Activated naive CD8-positive, alpha-beta T cell treated with anti-CD3 and anti-CD28 coated beads for 36 hours (primary cell): ENCODE measurements around the gene NR2E1. TPM values are rescaled to one million over a fixed set of nuclear protein-coding genes. Genes with fewer than 3 reads are reported as not detected.

Experiments used
- DNase-seq: peaks from one replicate; pipeline ENCODE4 v3.0.0; 2021
- H3K27ac Mint-ChIP-seq: one replicate; pipeline ENCODE4 v1.8.0; 2022; ENCODE audit warnings: mild to moderate bottlenecking, moderate library complexity, mixed read lengths
- H3K27me3 Mint-ChIP-seq: one replicate; pipeline ENCODE4 v1.8.0; 2022; ENCODE audit warnings: mild to moderate bottlenecking, mixed read lengths
- H3K36me3 Mint-ChIP-seq: one replicate; pipeline ENCODE4 v1.8.0; 2021; ENCODE audit warnings: mild to moderate bottlenecking, mixed read lengths
- H3K4me1 Mint-ChIP-seq: one replicate; pipeline ENCODE4 v1.8.0; 2021; ENCODE audit warnings: mixed read lengths
- H3K4me3 Mint-ChIP-seq: one replicate; pipeline ENCODE4 v1.8.0; 2022; ENCODE audit warnings: mild to moderate bottlenecking, moderate library complexity, mixed read lengths
- H3K9me3 Mint-ChIP-seq: one replicate; pipeline ENCODE4 v1.8.0; 2022; ENCODE audit warnings: mixed read lengths
- total RNA-seq, 2 experiments: library from RNA; stranded (reverse); gene quantifications; one replicate each; pipeline ENCODE4 v1.2.3, GENCODE V29; 2021

NR2E1 gene
- total RNA-seq, 2 experiments from 2014 or later, result not detected

- Mint-ChIP-seq H3K4me1 (peaks cover 14% of the 10 kb centered on the region), H3K4me3 (peak overlapping the region; percentile 81)
Observed at GRCh38 chr6:108132863-108133262, 33.0 kb upstream of the NR2E1 start.

GRCh38 chr6:108133594-108134179 lies 32.1 kb upstream of the NR2E1 start:
- peaks cover 14% of the 10 kb centered on the region for H3K4me1 Mint-ChIP-seq
- peaks cover 90% of the 10 kb centered on the region for H3K27me3 Mint-ChIP-seq
- peak; percentile 42 for DNase-seq
- H3K36me3 Mint-ChIP-seq, result no peaks in the 10 kb centered on the region
- no peaks in the 10 kb centered on the region for H3K9me3 Mint-ChIP-seq
- H3K4me3 Mint-ChIP-seq, result peak overlapping the region; percentile 81
- H3K27ac Mint-ChIP-seq, result no peak overlapping the region

More at GRCh38 chr6:108132863-108133262, 33.0 kb upstream of the NR2E1 start:
- Mint-ChIP-seq H3K27ac (no peak overlapping the region), H3K9me3 (no peaks in the 10 kb centered on the region), H3K27me3 (peaks cover 89% of the 10 kb centered on the region), H3K36me3 (no peaks in the 10 kb centered on the region)
- no peak for DNase-seq

- peak overlapping the region; percentile 33 for H3K4me3 Mint-ChIP-seq
- H3K4me1 Mint-ChIP-seq, result peaks cover 14% of the 10 kb centered on the region
- peaks cover 88% of the 10 kb centered on the region for H3K27me3 Mint-ChIP-seq
- no peak for DNase-seq
- no peaks in the 10 kb centered on the region for H3K36me3 Mint-ChIP-seq
- no peak overlapping the region for H3K27ac Mint-ChIP-seq
- H3K9me3 Mint-ChIP-seq, result no peaks in the 10 kb centered on the region
Observed at GRCh38 chr6:108134213-108134970, 31.4 kb upstream of the NR2E1 start.

- no peak overlapping the region for H3K4me3 Mint-ChIP-seq
- H3K4me1 Mint-ChIP-seq, result no peaks in the 10 kb centered on the region
- H3K27me3 Mint-ChIP-seq, result peaks cover 66% of the 10 kb centered on the region
Observed at GRCh38 chr6:108142240-108142639, 23.6 kb upstream of the NR2E1 start.

DNA sequence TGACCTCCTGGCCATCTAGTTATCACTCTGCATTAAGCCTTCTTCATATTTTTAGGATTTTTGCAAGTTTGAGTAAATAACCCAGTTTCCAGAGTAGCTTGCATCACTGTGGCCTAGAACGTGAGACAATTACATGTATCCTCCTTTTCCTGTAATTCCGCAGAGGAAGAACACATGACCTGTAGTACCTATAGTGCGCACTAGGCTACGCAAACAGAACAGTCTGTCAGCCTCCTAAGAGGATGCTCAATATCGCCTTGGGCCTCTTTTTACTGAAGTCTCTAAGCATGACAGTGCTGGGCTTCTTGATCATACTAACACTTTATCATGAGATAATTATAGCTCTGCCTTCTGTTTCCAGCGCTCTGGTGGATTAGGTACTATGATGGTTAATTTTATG lies 20.2 kb upstream of the NR2E1 start:
- no peak overlapping the region for H3K27ac Mint-ChIP-seq
- H3K27me3 Mint-ChIP-seq, result peaks cover 66% of the 10 kb centered on the region
- no peaks in the 10 kb centered on the region for H3K4me1 Mint-ChIP-seq

More at GRCh38 chr6:108142240-108142639, 23.6 kb upstream of the NR2E1 start:
- no peaks in the 10 kb centered on the region for H3K9me3 Mint-ChIP-seq
- H3K27ac Mint-ChIP-seq, result no peak overlapping the region
- DNase-seq, result no peak
- H3K36me3 Mint-ChIP-seq, result no peaks in the 10 kb centered on the region

GRCh38 chr6:108152446-108152845 lies 13.4 kb upstream of the NR2E1 start:
- Mint-ChIP-seq H3K4me3 (no peak overlapping the region), H3K27ac (no peak overlapping the region), H3K4me1 (peaks cover 5% of the 10 kb centered on the region), H3K27me3 (peaks cover 88% of the 10 kb centered on the region), H3K9me3 (no peaks in the 10 kb centered on the region), H3K36me3 (no peaks in the 10 kb centered on the region)
- DNase-seq, result no peak

More for the DNA sequence above, 20.2 kb upstream of the NR2E1 start:
- no peak for DNase-seq
- no peak overlapping the region for H3K4me3 Mint-ChIP-seq
- H3K9me3 Mint-ChIP-seq, result no peaks in the 10 kb centered on the region
- no peaks in the 10 kb centered on the region for H3K36me3 Mint-ChIP-seq

GRCh38 chr6:108156180-108156937 lies 9.5 kb upstream of the NR2E1 start:
- Mint-ChIP-seq H3K27ac (no peak overlapping the region), H3K27me3 (peaks cover 95% of the 10 kb centered on the region), H3K9me3 (no peaks in the 10 kb centered on the region), H3K4me1 (peaks cover 14% of the 10 kb centered on the region), H3K36me3 (peaks cover 3% of the 10 kb centered on the region), H3K4me3 (no peak overlapping the region)
- no peak for DNase-seq

DNA sequence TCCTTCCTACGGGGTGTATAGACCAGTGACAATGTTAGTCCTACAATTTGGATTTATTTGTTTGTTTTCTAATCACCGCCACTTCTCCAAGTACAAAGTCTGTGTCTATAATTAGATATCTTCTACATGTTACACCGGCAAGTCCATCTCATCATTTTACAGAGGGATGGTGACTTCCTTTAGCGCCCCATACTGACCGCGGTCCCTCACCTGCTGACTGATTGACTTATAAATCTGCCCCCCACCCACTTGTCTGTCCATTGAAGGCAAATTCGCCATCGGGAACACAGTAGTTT lies 8.9 kb upstream of the NR2E1 start:
- peaks cover 3% of the 10 kb centered on the region for H3K36me3 Mint-ChIP-seq
- no peak for DNase-seq
- peak overlapping the region; percentile 40 for H3K4me3 Mint-ChIP-seq
- peaks cover 14% of the 10 kb centered on the region for H3K4me1 Mint-ChIP-seq
- H3K27ac Mint-ChIP-seq, result no peak overlapping the region
- H3K9me3 Mint-ChIP-seq, result no peaks in the 10 kb centered on the region
- H3K27me3 Mint-ChIP-seq, result peaks cover 97% of the 10 kb centered on the region

GRCh38 chr6:108157234-108157980 lies 8.4 kb upstream of the NR2E1 start:
- no peak overlapping the region for H3K27ac Mint-ChIP-seq
- DNase-seq, result no peak
- H3K4me3 Mint-ChIP-seq, result peak overlapping the region; percentile 40
- H3K4me1 Mint-ChIP-seq, result peaks cover 14% of the 10 kb centered on the region
- H3K9me3 Mint-ChIP-seq, result no peaks in the 10 kb centered on the region
- peaks cover 3% of the 10 kb centered on the region for H3K36me3 Mint-ChIP-seq
- peaks cover 98% of the 10 kb centered on the region for H3K27me3 Mint-ChIP-seq

DNA sequence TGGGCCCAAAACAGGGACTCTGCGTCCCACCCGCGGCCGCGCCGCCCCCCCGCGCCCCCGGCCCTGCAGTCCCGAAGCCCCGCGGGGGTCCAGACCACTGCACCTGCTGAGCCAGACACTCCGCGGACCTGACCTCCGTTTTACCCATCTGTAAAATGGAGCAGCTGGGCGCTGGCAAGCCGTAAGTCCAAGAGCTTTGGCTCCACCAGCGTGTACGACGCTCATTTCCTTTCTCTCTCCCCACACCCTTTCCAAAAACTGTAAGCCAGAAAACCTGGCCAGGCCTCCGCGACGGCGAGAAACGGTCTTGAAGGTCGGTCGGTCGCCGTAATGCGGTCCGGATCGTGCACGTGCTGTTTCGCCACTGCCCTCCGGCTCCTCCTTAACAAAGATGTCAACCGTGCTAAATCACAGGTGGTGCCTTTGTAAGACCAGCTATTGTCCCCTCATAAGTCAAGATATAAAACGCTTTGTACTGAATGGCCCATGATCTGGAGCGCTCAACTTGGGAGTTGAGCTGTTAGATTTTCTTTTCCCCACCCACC lies 7.8 kb upstream of the NR2E1 start:
- peaks cover 3% of the 10 kb centered on the region for H3K36me3 Mint-ChIP-seq
- H3K27ac Mint-ChIP-seq, result peak overlapping the region; percentile 50
- no peaks in the 10 kb centered on the region for H3K9me3 Mint-ChIP-seq
- peaks cover 14% of the 10 kb centered on the region for H3K4me1 Mint-ChIP-seq
- peak overlapping the region; percentile 77 for H3K4me3 Mint-ChIP-seq
- DNase-seq, result no peak
- peaks cover 98% of the 10 kb centered on the region for H3K27me3 Mint-ChIP-seq

GRCh38 chr6:108159981-108160380 lies 5.8 kb upstream of the NR2E1 start:
- peaks cover 3% of the 10 kb centered on the region for H3K36me3 Mint-ChIP-seq
- H3K9me3 Mint-ChIP-seq, result no peaks in the 10 kb centered on the region
- no peak for DNase-seq
- H3K27me3 Mint-ChIP-seq, result peaks cover 98% of the 10 kb centered on the region
- peaks cover 25% of the 10 kb centered on the region for H3K4me1 Mint-ChIP-seq
- no peak overlapping the region for H3K4me3 Mint-ChIP-seq
- no peak overlapping the region for H3K27ac Mint-ChIP-seq

- Mint-ChIP-seq H3K27ac (no peak overlapping the region), H3K36me3 (peaks cover 3% of the 10 kb centered on the region), H3K4me1 (peaks cover 34% of the 10 kb centered on the region), H3K9me3 (no peaks in the 10 kb centered on the region), H3K27me3 (peaks cover 98% of the 10 kb centered on the region), H3K4me3 (no peak overlapping the region)
- no peak for DNase-seq
Observed at GRCh38 chr6:108161724-108162282, 4.0 kb upstream of the NR2E1 start.

DNA sequence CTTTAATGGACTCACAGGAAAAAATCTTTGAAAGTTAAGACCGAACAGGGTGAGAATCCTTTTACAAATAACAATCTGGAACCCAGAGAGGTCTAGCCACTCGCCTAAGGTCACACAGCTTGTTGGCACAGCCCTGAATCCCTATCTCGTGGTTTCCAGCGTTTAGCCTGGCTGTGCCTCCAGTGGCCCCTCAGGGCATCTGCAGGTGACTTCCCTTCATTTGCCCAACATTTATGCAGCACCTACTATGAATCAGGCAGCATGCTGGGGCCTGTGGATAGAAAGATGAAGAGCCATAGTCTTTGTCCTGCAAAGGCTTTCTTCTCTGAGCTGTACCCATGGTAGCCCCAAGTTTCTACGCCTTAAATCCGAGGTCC lies 2.6 kb upstream of the NR2E1 start:
- Mint-ChIP-seq H3K36me3 (peaks cover under 1% of the 10 kb centered on the region), H3K9me3 (no peaks in the 10 kb centered on the region), H3K27me3 (peaks cover 100% of the 10 kb centered on the region), H3K4me1 (peaks cover 39% of the 10 kb centered on the region), H3K4me3 (no peak overlapping the region), H3K27ac (no peak overlapping the region)
- DNase-seq, result no peak

GRCh38 chr6:108163644-108164542 lies 1.9 kb upstream of the NR2E1 start:
- no peaks in the 10 kb centered on the region for H3K36me3 Mint-ChIP-seq
- no peaks in the 10 kb centered on the region for H3K9me3 Mint-ChIP-seq
- DNase-seq, result no peak
- H3K27me3 Mint-ChIP-seq, result peaks cover 100% of the 10 kb centered on the region
- H3K4me3 Mint-ChIP-seq, result no peak overlapping the region
- H3K27ac Mint-ChIP-seq, result no peak overlapping the region
- peaks cover 37% of the 10 kb centered on the region for H3K4me1 Mint-ChIP-seq
